Measurements from ENCODE around the gene RBMS3. TPM values are rescaled to one million over a fixed set of nuclear protein-coding genes. Genes with fewer than 3 reads are reported as not detected.

RBMS3 gene
- total RNA-seq, 1 experiment from 2014 or later = 7.4 TPM

GRCh38 chr3:29565236-29565635, 284.4 kb downstream of the RBMS3 start:
- Histone ChIP-seq H3K4me1 (peaks cover 4% of the 10 kb centered on the region; the same call in 1 of the 2 replicates), H3K27me3 (replicated peaks; ENCODE audit: control insufficient read depth, insufficient read depth, low read length) (no peaks in the 10 kb centered on the region; the same call in 1 of the 2 replicates), H3K36me3 (ENCODE audit: control insufficient read depth, insufficient read depth, low read length) (no peaks in the 10 kb centered on the region), H3K9me3 (no peaks in the 10 kb centered on the region), H3K4me3 (ENCODE audit: low read depth, low read length) (no peak overlapping the region)
- intact Hi-C loops (cut with micrococcal nuclease; ENCODE audit: unreplicated experiment) = no loop called here
- CTCF ChIA-PET = no interaction called here
- no peaks in the 10 kb centered on the region for H3K27me3 Mint-ChIP-seq (ENCODE audit: insufficient read depth, unreplicated experiment)
- no peak overlapping the region for H3K4me3 Mint-ChIP-seq (ENCODE audit: unreplicated experiment)
- no TSS peak for BruUV-seq (replicated peaks)
- H3K9me3 Mint-ChIP-seq (ENCODE audit: unreplicated experiment) = no peaks in the 10 kb centered on the region
- DNase-seq = no peak
- H3K4me1 Mint-ChIP-seq (ENCODE audit: low read depth, unreplicated experiment) = peaks cover 6% of the 10 kb centered on the region
- no peaks in the 10 kb centered on the region for H3K36me3 Mint-ChIP-seq (ENCODE audit: insufficient read depth, unreplicated experiment)
- POLR2A ChIA-PET = no interaction called here
- no peak for TF ChIP-seq CTCF (IDR thresholded peaks at IDR 0.05; ENCODE audit: insufficient read depth in 1 of 2, low read depth in 1 of 2, low read length in 1 of 2, severe bottlenecking in 1 of 2, unreplicated experiment in 1 of 2)
- no peak overlapping the region for H3K27ac Mint-ChIP-seq (ENCODE audit: unreplicated experiment)

- BruUV-seq (replicated peaks) = no TSS peak
- no peak for TF ChIP-seq CTCF (IDR thresholded peaks at IDR 0.05; ENCODE audit: insufficient read depth in 1 of 2, low read depth in 1 of 2, low read length in 1 of 2, severe bottlenecking in 1 of 2, unreplicated experiment in 1 of 2)
- Histone ChIP-seq H3K4me3 (ENCODE audit: low read depth, low read length) (no peak overlapping the region), H3K27me3 (replicated peaks; ENCODE audit: control insufficient read depth, insufficient read depth, low read length) (no peaks in the 10 kb centered on the region; the same call in 1 of the 2 replicates), H3K36me3 (ENCODE audit: control insufficient read depth, insufficient read depth, low read length) (no peaks in the 10 kb centered on the region), H3K4me1 (peaks cover 4% of the 10 kb centered on the region; the same call in 1 of the 2 replicates), H3K9me3 (no peaks in the 10 kb centered on the region)
- Mint-ChIP-seq H3K27ac (ENCODE audit: unreplicated experiment) (no peak overlapping the region), H3K27me3 (ENCODE audit: insufficient read depth, unreplicated experiment) (peaks cover 2% of the 10 kb centered on the region), H3K4me3 (ENCODE audit: unreplicated experiment) (no peak overlapping the region), H3K4me1 (ENCODE audit: low read depth, unreplicated experiment) (peaks cover 6% of the 10 kb centered on the region), H3K36me3 (ENCODE audit: insufficient read depth, unreplicated experiment) (no peaks in the 10 kb centered on the region), H3K9me3 (ENCODE audit: unreplicated experiment) (no peaks in the 10 kb centered on the region)
- intact Hi-C loops (cut with micrococcal nuclease; ENCODE audit: unreplicated experiment) = no loop called here
- POLR2A ChIA-PET = no interaction called here
- DNase-seq = no peak
- CTCF ChIA-PET = no interaction called here
Measured at GRCh38 chr3:29567501-29567900, 286.6 kb downstream of the RBMS3 start.

GRCh38 chr3:29568355-29568754, 287.5 kb downstream of the RBMS3 start:
- no peaks in the 10 kb centered on the region for H3K36me3 ChIP-seq (ENCODE audit: control insufficient read depth, insufficient read depth, low read length)
- H3K27me3 ChIP-seq (replicated peaks; ENCODE audit: control insufficient read depth, insufficient read depth, low read length) = no peaks in the 10 kb centered on the region; the same call in 1 of the 2 replicates
- no peaks in the 10 kb centered on the region for H3K36me3 Mint-ChIP-seq (ENCODE audit: insufficient read depth, unreplicated experiment)
- POLR2A ChIA-PET = no interaction called here
- H3K9me3 Mint-ChIP-seq (ENCODE audit: unreplicated experiment) = no peaks in the 10 kb centered on the region
- H3K4me1 Mint-ChIP-seq (ENCODE audit: low read depth, unreplicated experiment) = peaks cover 6% of the 10 kb centered on the region
- H3K4me3 Mint-ChIP-seq (ENCODE audit: unreplicated experiment) = no peak overlapping the region
- H3K4me1 ChIP-seq = peaks cover 2% of the 10 kb centered on the region; the same call in 1 of the 2 replicates
- TF ChIP-seq CTCF (IDR thresholded peaks at IDR 0.05; ENCODE audit: insufficient read depth in 1 of 2, low read depth in 1 of 2, low read length in 1 of 2, severe bottlenecking in 1 of 2, unreplicated experiment in 1 of 2) = no peak
- H3K27ac Mint-ChIP-seq (ENCODE audit: unreplicated experiment) = no peak overlapping the region
- no peak for DNase-seq
- no peak overlapping the region for H3K4me3 ChIP-seq (ENCODE audit: low read depth, low read length)
- no peaks in the 10 kb centered on the region for H3K9me3 ChIP-seq
- no TSS peak for BruUV-seq (replicated peaks)
- intact Hi-C loops (cut with micrococcal nuclease; ENCODE audit: unreplicated experiment) = no loop called here
- CTCF ChIA-PET = no interaction called here
- peaks cover 2% of the 10 kb centered on the region for H3K27me3 Mint-ChIP-seq (ENCODE audit: insufficient read depth, unreplicated experiment)

All from Caco-2 (cell line).